Activated CD4-positive, alpha-beta T cell treated with anti-CD3 and anti-CD28 coated beads, Interleukin-2, amount 50 U/mL, for 48 hours (primary cell): ENCODE measurements around the gene TMEM273.
A peak's percentile ranks its signal among the peaks of the same experiment; 100 is the strongest.
"Not testable (repeated sequence)": the region's sequence is repeated elsewhere in the genome, so short reads cannot be mapped to it uniquely, and the experiment has no call there.

Experiments
- DNase-seq, 2 experiments: peaks; one replicate each; pipeline ENCODE4 v3.0.0-alpha.2; 2020

Gene TMEM273

GRCh38 chr10:49204119-49204518, 15.9 kb upstream of the TMEM273 start:
- DNase-seq: no peak

DNA sequence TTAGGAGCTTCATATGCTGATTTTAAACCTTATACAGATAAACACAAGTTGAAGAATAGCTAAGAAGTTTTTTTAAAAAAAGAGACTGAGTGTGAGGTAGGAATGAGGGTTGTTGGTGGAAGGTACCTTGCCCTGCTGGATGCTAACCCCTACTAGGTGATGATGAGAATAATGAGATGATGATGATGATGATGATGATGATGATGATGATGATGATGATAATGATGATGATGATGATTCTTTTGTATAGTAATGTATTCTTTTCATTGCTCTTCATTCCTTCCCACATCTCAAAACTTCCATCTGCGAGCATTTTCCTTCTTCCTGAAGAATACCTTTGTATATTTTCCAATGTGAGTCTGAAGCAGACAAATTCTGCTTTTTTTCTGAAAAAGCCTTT, 14.1 kb upstream of the TMEM273 start:
- DNase-seq: no peak

- DNase-seq: no peak
These were observed 12.7 kb upstream of the TMEM273 start for GRCh38 chr10:49200854-49201253.

DNA sequence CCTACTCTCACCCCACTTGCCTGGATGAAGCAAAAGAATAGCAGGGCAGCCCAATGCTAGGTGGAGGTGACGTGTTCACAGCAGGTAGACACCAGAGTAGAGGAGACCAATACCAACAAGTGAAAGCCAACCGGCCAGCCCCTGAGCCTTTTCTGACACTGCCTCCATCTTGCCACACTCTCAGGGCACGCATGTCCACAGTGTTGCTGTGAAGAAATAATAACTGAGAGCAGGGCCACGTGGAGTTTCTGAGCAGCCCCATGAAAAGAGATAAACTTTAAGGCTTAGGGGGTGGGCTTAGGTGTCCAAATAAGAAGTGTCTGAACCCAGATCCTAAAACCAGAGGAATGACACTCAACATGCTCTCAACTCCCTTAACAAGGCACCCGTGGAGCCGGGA, 9.0 kb upstream of the TMEM273 start:
- DNase-seq: no peak

- DNase-seq: not testable (repeated sequence)
These were observed 7.7 kb upstream of the TMEM273 start for GRCh38 chr10:49195864-49196263.

DNA sequence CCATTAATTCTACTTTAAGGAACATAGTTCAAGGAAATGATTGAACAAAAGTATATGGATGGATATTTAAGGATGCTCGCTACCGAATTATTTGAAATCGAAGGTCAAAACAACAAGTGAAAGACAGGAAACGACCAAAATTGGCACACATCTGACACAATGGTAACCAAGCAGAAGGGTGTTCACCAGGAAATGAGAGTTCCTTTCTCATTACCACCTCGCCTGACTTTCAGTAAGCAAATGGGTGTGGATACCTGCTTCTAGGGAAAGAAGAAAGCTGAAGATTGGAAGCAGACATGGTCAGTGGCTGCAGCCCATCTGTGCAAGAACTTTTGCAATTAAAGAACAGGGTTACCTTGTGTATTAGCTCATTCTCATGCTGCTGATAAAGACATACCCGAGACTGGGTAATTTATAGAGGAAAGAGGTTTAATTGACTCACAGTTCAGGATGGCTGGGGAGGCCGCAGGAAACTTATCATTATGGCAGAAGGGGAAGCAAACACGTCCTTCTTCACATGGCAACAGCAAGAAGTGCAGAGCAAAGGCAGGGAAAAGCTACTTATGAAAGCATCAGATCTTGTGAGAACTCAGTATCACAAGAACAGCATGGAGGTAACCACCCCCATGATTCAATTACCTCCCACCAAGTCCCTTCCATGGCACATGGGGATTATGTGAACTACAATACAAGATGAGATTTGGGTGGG, 6.2 kb upstream of the TMEM273 start:
- DNase-seq: no peak

GRCh38 chr10:49191349-49191748, 3.2 kb upstream of the TMEM273 start:
- DNase-seq: no peak

- no peak for DNase-seq
These were observed 1.2 kb upstream of the TMEM273 start for GRCh38 chr10:49189422-49189821.

DNA sequence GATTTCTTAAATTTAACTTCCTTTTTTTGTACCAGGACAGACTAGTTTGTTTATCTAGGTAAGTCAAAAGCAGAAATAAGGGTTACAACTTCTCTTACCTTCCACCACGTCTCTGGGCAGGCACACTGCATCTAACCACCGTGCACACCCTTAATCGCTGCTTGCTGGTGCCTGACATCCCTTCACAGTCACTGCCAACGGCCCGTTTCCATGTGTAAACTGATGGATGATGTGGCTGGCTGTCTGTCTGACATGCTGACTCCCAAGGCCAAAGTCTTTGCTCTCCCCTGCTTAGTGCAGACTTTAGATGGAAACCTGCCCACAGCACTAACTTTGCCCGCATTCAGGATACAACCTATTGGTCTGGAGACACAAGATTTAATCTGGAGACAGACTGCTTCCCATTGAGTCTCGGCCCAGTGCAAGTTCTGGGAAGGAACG, 1.1 kb downstream of the TMEM273 start:
- no peak for DNase-seq

DNA sequence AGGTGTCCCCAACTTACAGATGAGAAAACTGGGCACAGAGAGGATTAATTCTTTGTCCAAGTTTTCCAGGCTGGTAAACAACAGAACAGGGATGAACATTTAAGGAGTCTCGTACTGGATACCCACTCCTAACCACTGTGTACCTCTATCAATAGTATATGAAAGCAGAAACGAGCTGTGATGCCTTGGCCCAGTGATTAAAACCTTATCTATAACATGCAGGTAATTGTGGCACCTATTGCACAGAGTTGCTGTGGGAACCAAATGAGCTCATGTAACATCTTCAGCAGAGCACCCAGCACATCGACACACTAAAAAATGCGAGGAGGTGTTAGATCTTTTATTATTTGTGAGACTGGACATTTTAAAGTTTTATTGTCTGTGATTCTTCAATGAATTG, 1.6 kb downstream of the TMEM273 start:
- no peak for DNase-seq

DNA sequence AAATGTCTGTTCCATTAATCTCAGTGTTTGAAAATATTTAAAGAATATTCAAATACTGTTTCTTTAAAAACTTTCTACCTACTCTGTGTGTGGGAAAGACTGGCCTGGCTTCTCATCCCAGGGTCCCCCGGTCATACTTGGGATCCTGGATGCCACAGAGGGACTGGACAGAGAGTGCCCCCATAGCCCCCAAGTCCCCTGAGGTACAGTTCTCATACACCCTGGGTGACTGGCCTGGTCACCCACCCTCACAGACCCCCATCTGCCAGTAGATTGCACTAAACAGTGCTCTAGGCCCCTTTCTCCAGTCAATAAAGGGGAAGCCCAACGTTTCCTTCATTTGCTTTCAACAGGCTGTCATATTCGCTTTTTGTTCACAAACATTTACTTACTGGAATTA, 3.0 kb downstream of the TMEM273 start:
- no peak for DNase-seq

DNA sequence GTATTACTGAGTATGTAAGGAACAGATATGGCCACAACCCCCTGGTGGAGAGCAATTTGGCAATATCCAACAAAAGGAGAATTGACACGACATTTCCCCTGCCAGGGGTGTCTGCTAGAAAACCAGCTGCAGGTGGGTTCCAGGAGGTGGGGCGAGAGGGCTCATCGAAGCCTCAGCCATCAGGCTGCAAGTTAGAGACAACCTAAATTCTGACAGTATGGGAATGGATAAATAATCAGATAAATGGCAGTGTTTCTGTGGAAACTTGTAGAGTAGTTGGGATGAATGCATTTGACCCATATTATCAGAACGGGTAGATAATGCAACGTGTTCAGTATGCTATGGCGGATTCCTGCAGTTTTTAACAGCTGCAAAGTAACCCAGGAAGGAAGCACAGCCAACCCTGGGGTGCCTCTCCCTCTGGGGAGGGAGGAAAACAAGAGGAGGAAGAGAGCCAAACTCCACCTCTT, 3.5 kb downstream of the TMEM273 start:
- no peak for DNase-seq

DNA sequence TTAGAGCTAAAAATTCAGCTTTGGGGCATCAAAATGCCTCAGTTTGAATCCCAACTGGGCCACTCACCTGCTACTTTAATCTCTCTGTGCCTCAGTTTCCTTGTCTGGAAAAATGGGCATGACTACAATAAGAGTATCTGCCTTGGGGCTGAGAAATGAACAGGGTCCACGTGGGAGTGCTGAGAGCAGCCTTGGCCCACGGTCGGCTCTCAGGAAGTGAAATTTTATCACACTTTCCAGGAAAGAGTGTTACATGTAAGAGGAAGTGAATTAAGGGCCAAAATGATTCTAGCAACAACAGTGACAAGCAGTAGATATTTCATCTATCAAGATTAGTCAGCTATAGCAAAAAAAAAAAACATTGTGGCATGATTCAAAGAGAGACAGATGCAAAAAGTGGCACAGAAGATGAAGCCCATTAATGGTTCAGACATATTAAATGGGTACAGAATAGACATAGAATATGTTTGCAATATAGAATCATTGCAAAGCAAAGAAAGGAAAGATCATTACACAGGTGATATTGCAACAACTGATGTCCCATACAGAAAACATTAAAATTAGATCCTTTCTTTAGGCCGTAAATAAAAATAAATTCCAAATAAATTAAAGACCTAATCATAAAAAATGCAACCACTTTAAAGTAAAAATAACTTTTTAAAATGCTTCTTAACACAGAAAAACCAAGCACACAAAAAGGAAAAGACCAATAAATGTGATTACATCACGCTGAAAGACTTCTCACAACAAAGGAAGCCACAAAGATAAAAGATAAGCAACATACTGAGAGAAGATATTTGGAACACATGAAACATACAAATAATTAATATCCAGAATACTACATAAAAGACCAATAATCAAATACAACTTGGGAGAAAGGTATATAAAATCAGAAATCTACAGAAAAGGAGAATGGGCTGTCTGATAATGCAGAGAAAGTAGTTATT, 4.3 kb downstream of the TMEM273 start:
- DNase-seq: no peak

GRCh38 chr10:49182776-49183175, 5.4 kb downstream of the TMEM273 start:
- DNase-seq: no peak

DNA sequence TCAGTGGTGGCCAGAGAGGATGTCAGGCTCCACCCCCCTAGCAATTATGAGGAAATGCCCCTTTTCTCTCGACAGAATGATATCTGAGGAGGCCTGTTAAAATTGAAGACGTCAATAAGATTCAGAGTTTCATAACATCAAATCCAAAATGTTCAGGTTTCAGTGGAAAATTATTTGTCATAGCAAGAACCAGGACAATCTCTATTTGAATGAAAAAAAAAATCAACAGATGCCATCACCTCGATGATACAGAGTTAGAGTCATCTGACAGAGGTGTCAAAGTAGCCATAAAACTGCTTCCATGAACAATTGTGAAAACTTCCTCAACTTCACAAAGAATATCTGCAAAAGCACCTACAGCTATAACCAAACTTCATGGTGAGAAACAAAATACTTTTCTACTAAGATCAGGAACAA, 7.7 kb downstream of the TMEM273 start:
- DNase-seq: no peak

- peak in 1 of 2 experiments; percentile 47 for DNase-seq
These were observed 8.3 kb downstream of the TMEM273 start for GRCh38 chr10:49179699-49180443.

DNA sequence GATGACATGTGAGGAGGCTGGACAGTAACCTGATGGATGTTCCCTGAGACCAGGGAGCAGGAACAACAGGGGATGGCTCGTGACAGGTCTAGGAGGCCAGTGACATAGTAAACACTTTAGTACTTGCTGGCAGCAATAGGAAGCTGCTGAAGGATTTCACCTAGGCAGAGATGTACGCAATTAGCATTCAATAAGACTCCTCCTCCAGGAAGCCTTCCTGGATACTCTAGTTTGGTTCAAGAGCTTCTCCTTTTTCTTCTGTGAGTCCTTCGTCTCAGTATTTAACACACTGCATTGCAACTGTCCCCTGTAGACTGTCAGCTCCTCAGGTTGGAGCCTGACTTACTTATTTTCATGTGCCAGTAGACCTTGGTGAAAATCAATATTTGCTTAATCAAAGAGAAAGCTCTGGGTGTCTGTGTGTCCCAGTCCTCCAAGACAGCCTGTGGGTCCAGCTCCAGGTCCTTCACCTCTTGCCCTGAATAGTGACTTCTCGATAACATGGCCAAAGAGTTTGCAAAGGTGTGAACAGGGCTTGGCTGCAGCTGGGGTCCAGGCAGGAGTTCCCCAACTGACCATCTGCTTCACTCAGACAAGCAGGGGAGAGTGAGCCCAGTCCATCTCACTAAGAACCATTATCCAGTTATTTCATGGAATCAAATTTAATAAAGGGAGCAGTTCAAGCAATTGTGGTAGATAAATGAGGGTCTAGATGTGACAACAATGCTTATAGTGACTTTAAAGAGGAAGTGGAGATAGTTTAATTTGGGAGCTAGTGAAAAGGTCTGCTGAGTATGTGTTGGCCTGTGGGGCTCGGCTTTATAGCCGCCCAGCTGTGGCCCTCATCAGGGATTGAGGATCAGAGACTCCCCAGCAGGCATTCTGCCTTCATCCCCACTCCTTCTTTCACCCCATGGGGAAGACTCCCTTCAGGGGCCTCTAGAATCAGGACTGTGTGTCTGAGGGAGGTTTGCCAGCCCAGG, 9.4 kb downstream of the TMEM273 start:
- no peak for DNase-seq

DNA sequence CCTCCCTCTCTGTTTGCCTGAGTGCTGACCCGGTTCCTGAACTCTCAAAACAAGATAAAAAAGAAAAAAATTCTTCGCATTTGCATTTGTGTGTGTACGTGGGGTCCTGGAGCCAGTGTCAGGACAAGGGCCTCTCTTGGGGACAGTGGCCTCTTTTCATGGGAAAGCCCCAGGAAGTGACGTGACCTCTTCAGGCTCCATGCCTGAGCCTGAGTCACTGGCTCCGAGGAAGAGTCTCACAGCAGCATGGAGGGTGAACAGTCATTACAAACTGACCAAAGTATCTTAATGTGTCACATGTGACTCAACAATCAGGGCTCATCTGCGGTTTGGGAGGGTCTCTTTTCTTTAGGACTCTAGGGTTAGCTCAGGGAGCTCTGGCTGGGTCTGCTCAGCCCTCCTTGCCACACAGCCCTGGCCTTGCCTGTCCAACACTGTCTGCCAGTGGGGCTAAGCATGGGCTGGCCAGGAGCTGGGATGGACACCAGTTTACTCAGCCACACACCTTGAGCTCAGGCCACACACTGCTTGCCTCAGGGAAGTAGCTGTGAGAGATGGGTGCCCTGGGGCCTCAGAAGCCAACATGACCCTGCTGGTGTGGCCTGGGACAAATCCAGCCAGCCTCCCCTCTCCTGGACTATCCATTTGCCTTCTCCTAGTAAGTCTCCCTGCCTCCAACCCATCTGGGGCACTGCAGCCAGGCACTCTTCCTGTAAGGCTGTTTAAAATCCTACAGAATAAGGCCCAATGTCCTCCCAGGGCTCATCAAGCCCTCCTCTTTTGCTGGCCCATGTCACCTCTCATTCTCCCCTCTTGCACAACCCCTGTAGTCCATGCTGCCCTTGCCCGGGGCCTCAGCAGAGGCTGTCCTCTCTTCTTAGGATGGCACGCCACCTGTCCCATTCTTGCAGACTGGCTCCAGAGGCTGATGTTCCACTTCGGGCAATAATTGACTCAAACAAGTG, 10.5 kb downstream of the TMEM273 start:
- DNase-seq: peak; percentile 73 to 81

GRCh38 chr10:49176310-49177268, 11.6 kb downstream of the TMEM273 start:
- DNase-seq: no peak
